NCI-H2196 (cell line): ENCODE measurements around the gene PPIF.

Experiments
- DNase-seq: peaks from one replicate; lab custom pipeline; 2025; ENCODE audit not compliant: unreplicated experiment; lab: John Stamatoyannopoulos, UW

PPIF gene

DNA sequence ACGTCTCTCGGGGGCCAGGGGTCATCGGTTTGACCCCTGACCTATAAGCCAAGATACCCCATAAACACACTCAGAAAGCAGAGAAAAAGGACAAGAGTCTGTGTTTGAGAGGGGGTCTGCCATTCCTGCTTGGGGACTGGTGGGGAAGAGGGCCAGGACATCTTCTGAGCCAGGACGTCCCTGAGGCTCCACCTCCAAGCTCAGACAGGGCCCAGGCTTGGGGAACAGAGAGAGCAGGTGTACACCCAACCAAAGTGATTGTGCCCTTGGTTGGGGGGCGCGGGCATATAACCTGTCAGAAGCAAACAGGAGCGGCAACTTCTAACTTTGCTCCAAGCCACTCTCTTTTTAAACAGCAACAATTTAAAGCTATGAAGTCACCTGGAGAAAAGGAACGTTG is 33.9 kb upstream of the PPIF start:
- no peak for DNase-seq

- DNase-seq = no peak
These were observed 33.3 kb upstream of the PPIF start for GRCh38 chr10:79313911-79314439.

- no peak for DNase-seq
These were observed 32.3 kb upstream of the PPIF start for GRCh38 chr10:79314761-79315601.

DNA sequence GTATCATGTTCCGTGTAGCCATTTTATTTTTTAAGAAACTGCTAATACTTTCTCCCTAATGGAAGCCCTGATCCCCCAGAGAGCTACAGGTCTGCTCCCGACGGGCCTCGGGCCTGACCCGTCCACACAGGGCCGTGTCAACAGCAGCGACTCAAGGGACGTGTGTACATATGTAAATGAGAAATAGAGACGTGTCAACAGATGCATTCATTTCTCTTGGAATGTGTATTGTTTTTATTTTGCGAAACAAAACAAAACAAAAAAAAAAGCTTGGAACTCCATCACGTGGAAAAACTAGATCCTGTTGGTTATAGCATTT is 31.7 kb upstream of the PPIF start:
- DNase-seq = no peak

GRCh38 chr10:79316671-79317431 is 30.4 kb upstream of the PPIF start:
- DNase-seq = no peak

- DNase-seq = no peak
These were observed 28.9 kb upstream of the PPIF start for GRCh38 chr10:79318369-79318768.

DNA sequence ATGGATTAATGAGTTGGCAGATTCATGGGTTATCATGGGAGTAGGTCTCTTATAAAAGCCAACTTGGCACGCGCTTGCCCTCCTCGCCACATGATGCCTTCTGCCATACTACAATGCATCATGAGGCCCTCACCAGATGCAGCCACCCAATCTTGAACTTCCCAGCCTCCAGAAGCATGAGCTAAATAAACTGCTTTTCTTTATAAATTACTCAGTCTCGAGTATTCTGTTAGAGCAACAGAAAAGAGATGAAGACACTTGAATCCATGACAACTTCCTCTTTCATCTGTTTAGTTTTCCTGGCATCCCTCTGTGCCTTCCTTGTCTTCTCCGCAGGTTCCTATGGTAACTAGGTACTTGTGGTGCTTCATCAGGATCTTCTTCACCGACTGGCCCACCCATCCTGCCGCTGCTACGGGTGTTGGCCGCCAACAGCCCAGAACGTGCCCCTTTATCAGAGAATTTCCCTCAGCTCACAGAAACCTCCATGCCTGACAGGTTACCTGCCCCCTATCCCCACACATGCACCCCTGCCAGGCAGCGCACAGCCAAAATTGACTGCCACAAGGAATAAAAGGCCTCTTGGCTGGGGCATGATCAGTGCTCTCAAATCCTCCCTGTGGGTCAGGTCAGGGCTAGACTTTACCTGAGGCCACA is 28.0 kb upstream of the PPIF start:
- DNase-seq = no peak

GRCh38 chr10:79320316-79320715 is 27.0 kb upstream of the PPIF start:
- no peak for DNase-seq

GRCh38 chr10:79320820-79321493 is 26.3 kb upstream of the PPIF start:
- no peak for DNase-seq

- no peak for DNase-seq
These were observed 25.8 kb upstream of the PPIF start for GRCh38 chr10:79321494-79321882.

GRCh38 chr10:79321951-79322350 is 25.3 kb upstream of the PPIF start:
- DNase-seq = no peak

DNA sequence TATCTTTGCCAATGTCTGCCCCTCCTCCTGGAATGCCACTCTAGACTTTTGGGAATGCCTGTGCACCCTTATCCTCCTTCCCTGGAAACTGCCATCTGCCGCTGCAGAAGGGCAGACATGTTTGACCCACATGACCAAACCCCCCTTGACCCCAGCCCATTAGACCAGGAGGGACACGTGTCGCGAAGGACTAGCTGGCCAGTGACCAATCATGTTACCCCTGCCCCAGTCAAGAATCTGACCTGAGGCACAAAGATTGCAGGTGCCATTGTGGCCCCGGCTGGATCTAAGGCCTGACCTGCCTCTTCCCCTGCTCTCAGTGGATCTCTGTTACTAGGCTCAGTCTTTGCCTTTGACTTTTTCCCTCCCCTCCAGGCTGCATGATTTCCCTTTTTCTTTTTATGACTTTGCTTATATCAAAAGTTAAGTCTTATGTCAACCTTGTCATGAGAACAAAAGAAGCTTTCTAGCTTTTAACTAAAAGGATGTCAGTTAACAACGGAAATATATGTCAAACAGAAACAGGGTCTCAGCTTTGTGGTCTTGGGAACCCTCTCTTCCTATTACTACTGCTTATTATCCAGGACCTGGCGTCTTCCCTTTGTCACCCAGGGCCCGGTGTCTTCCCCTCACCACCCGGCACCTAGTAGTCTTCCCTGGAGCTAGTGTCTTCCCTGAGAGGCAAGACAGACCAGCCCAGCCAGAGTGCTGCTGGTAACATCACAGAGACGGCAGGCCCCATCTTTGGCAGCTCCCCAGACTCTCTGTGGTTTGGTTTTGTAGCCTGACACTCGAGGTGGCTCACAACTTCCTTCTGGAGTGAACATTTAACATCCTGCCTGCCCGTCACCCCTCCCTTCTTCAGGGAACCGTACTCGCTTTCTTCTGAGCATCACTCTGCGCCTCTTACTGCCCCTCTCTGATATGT is 24.4 kb upstream of the PPIF start:
- peak; percentile 54 for DNase-seq

- DNase-seq = no peak
These were observed 23.7 kb upstream of the PPIF start for GRCh38 chr10:79323602-79324001.

GRCh38 chr10:79324032-79324695 is 23.1 kb upstream of the PPIF start:
- DNase-seq = no peak

- DNase-seq = no peak
These were observed 20.7 kb upstream of the PPIF start for GRCh38 chr10:79326361-79327089.

DNA sequence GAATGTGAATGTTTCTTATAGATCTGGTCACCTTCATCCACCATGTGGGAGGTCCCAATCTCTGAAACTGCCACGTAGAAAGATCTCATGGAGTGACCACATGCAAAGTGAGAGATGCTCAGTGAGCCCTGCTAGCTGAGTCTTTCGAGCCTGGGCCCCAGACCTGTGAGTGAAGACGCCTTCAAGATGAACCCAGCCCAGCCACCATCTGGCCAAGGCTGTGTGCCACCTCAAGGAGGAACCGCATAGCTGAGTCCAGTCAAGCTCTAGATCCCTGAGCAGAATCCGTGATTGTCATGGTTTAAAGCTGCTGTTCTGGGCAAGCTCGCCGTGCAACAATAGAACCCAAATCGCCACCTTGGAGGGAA is 20.2 kb upstream of the PPIF start:
- no peak for DNase-seq

- no peak for DNase-seq
These were observed 19.0 kb upstream of the PPIF start for GRCh38 chr10:79328147-79328701.

GRCh38 chr10:79328737-79329504 is 18.3 kb upstream of the PPIF start:
- no peak for DNase-seq
